HFF-Myc (cell line): Measurements from ENCODE around the gene MDFI.

ENCODE experiments used
- DNase-seq: peaks from one replicate; pipeline ENCODE4 v3.0.0-alpha.2; 2011; ENCODE audit warnings: low read depth; ENCODE audit errors: extremely low read depth
- H3K4me3 ChIP-seq: replicated peaks from 2 replicates; pipeline ENCODE4 v1.5.1; 2011; ENCODE audit warnings: low read depth, mild to moderate bottlenecking, control low read depth, low read length
- TF ChIP-seq, protein P1 (sequence below): IDR thresholded peaks from 2 replicates; pipeline ENCODE4 v1.5.1; 2012; ENCODE audit warnings: mild to moderate bottlenecking, low read depth, low read length, control low read depth; ENCODE audit errors: missing control alignments

MDFI gene

DNA sequence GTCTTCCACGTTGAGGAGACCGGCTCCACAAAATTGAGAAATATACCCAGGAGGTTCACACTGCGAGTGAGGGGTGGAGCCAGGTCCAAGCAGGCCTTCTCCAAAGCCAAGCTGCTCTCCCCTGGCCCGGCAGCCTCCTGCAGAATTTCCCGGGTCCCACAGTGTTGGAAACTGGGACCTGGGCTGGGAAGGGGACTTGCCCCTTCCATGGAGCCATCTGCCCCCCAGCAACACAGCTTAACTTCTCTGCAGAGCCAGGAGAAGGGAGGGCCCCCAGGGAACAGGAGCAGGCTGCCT, 35.4 kb downstream of the MDFI start:
- DNase-seq = no peak
- no peak overlapping the region for H3K4me3 ChIP-seq
- TF ChIP-seq, protein P1, sequence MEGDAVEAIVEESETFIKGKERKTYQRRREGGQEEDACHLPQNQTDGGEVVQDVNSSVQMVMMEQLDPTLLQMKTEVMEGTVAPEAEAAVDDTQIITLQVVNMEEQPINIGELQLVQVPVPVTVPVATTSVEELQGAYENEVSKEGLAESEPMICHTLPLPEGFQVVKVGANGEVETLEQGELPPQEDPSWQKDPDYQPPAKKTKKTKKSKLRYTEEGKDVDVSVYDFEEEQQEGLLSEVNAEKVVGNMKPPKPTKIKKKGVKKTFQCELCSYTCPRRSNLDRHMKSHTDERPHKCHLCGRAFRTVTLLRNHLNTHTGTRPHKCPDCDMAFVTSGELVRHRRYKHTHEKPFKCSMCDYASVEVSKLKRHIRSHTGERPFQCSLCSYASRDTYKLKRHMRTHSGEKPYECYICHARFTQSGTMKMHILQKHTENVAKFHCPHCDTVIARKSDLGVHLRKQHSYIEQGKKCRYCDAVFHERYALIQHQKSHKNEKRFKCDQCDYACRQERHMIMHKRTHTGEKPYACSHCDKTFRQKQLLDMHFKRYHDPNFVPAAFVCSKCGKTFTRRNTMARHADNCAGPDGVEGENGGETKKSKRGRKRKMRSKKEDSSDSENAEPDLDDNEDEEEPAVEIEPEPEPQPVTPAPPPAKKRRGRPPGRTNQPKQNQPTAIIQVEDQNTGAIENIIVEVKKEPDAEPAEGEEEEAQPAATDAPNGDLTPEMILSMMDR = no peak

DNA sequence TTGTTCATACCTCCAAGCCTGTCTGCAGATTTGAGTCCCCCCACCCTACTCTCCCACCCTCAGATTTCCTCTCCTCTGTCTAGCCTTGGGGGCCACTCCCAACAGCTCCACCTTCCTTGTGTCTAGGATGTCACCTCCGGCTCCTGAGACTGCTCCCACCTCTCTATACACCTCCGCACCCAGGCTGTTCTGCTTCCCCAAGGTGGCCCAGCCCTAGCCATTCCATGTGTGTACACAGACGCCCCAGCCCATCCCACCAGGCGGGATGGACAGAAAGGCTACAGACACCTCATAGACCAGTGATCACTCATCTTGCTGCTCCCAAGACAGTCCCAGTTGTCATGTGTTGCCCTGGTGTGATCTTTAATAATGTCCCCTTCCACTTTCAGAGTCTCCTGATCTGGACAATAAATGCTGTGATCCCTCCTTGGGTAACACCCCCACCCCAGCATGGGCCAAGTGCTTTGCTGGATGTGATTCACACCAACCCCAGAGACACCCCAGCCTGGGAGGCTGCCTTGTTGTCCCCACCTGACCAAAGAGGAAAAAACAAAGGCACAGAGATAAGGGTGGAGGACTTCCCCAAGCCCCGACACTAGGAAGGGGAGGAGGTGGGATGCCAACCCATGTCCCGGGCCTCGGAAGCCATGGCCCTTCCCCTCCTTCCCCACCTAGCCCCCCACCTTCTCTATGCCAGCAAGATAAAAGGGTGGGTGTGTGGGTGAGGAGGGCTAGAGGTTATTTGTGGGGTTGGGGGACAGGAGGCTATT, 36.1 kb downstream of the MDFI start:
- no peak overlapping the region for H3K4me3 ChIP-seq
- no peak for DNase-seq
- TF ChIP-seq, protein P1 = no peak

DNA sequence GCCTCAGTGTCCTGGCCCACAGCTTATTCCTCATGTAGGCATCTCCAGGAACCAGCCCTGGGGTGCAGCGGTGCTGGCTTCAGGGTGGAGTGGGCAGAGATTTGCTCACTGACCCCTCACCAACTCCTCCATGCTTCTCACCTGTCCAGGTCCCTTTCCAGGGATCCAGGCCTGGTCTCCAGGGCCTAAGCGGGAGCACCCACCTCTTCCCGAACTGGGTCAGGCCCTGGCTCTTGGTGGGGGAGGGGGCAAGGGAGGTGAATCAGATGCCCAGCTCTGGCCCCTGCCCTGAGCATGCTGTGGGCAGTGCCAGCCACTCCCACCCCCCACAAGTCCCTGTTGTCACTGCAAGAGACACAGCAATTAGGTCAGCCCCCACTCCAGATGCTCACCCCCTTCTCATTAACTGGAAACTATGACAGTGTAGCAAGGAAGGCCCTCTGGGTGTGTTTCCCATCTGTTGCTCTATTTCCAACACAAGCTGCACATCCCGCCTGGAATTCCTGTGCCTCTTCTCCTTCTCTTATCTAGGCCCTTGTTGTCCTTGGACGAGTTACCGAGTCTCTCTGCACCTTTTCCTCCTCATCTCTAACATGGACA, 37.0 kb downstream of the MDFI start:
- H3K4me3 ChIP-seq = no peak overlapping the region
- TF ChIP-seq, protein P1 = no peak
- no peak for DNase-seq

DNA sequence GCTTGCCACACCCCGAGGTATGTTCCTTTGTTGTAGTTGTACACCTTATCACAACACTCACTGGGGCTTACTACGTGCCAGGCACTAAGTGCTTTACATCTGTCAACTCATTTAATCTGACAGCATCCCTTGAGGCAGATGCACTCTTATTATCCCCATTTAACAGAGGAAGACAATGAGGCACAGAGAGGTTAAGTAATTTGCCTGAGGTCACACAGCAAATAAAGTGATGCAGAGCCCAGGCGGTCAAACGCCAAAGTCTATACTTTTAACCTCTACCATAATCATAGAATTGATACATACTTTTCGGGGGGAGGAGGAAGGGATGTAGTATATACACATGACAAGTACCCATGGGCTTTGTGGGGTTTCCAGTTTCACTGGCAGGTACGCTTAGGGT, 37.7 kb downstream of the MDFI start:
- no peak for DNase-seq
- H3K4me3 ChIP-seq = no peak overlapping the region
- TF ChIP-seq, protein P1 = no peak

DNA sequence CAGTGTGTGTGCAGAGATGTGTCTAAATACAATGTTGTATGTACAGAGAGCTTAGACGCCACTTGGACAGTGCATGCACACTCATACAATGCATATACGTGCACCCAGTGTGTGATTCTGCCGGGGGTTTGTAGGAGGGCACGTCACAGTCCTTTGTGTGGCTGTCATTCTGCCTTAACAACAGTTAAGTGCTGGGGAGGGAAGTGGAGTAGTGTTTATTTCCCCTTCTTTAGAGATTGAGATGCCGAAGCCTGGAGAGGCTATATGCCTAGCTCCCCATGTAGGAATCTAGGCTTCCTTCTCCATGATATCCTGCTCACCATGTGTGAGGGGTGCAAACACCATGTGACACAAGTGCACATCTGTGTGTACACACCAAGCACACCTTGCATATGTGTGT, 38.2 kb downstream of the MDFI start:
- no peak for DNase-seq
- TF ChIP-seq, protein P1 = no peak
- no peak overlapping the region for H3K4me3 ChIP-seq

DNA sequence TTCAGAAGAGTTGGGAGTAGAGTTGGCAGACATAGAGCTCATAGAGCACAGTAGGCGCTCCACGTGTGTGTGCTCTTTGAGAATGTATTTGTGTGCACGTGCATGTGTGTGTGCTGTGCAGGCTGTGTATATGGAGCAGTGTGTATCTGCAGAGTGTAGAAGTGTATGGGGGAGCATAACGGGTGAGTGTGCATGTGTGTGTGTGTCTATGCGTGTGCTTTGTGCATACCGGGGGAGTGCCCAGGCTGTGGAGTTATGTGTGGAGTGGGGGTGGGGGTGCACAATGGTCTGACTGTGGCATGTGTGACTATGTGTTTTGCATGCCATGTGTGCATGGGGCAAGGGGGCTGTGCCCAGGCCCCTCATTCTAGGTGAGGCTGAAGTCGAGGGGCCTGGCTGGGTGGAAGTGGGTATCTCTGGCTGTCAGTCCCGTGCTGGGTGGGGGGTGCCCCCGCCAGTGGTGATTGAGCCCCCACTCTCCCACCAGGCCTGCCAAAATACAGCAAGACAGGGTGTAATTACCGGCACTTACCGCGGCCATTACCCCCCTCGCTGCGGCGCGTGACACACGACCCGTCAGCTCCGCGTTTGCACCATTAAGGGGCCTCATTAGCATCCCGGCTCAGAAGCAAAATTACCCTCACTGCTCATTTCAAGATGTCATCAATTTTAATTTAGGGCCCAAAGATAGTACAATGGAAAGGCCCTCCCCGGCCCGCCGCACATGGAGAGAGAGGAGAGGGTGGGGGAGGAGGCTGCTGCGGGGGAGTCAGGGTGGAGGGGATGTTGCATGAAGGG, 39.1 kb downstream of the MDFI start:
- no peak overlapping the region for H3K4me3 ChIP-seq
- no peak for DNase-seq
- TF ChIP-seq, protein P1 = no peak
